Measurements from ENCODE around the gene PITRM1.

Gene PITRM1

GRCh38 chr10:3136763-3137611 is 35.6 kb downstream of the PITRM1 start:
- no peak overlapping the region for H3K4me3 ChIP-seq (ENCODE audit: low read length)
- H3K36me3 ChIP-seq (ENCODE audit: insufficient read depth, low read length), result peaks cover 99% of the 10 kb centered on the region
- no peaks in the 10 kb centered on the region for H3K9me3 ChIP-seq (ENCODE audit: insufficient read depth, low read depth, low read length)
- 90% methylated on average over 21 of the region's 21 CpGs for WGBS
- no peaks in the 10 kb centered on the region for H3K27me3 ChIP-seq (ENCODE audit: insufficient read depth, low read length)
- H3K9ac ChIP-seq (ENCODE audit: low read depth, low read length), result no peak overlapping the region
- no peaks in the 10 kb centered on the region for H3K4me1 ChIP-seq (ENCODE audit: insufficient read depth, low read length)
- H3K27ac ChIP-seq (ENCODE audit: low read depth, low read length), result no peak overlapping the region

DNA sequence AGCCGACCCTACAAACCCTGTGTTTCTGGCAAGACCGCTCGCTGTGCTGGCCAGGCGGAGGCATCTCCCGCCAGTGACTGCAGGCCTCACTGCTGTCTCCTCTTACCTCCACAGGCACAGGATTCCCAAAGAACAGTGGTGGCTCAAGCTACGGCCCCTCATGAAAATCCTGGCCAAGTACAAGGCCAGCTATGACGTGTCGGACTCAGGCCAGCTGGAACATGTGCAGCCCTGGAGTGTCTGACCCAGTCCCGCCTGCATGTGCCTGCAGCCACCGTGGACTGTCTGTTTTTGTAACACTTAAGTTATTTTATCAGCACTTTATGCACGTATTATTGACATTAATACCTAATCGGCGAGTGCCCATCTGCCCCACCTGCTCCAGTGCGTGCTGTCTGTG is 36.2 kb downstream of the PITRM1 start:
- Histone ChIP-seq H3K4me3 (ENCODE audit: low read length) (no peak overlapping the region), H3K27ac (ENCODE audit: low read depth, low read length) (no peak overlapping the region), H3K4me1 (ENCODE audit: insufficient read depth, low read length) (no peaks in the 10 kb centered on the region), H3K27me3 (ENCODE audit: insufficient read depth, low read length) (no peaks in the 10 kb centered on the region), H3K36me3 (ENCODE audit: insufficient read depth, low read length) (peaks cover 99% of the 10 kb centered on the region), H3K9ac (ENCODE audit: low read depth, low read length) (no peak overlapping the region), H3K9me3 (ENCODE audit: insufficient read depth, low read depth, low read length) (no peaks in the 10 kb centered on the region)
- 81% methylated on average over 14 of the region's 14 CpGs for WGBS

GRCh38 chr10:3135006-3135405 is 37.6 kb downstream of the PITRM1 start:
- no peak overlapping the region for H3K9ac ChIP-seq (ENCODE audit: low read depth, low read length)
- H3K9me3 ChIP-seq (ENCODE audit: insufficient read depth, low read depth, low read length), result no peaks in the 10 kb centered on the region
- H3K4me1 ChIP-seq (ENCODE audit: insufficient read depth, low read length), result no peaks in the 10 kb centered on the region
- no peaks in the 10 kb centered on the region for H3K27me3 ChIP-seq (ENCODE audit: insufficient read depth, low read length)
- peaks cover 97% of the 10 kb centered on the region for H3K36me3 ChIP-seq (ENCODE audit: insufficient read depth, low read length)
- H3K4me3 ChIP-seq (ENCODE audit: low read length), result no peak overlapping the region
- no peak overlapping the region for H3K27ac ChIP-seq (ENCODE audit: low read depth, low read length)
- WGBS, result 100% methylated on average over 2 of the region's 3 CpGs

DNA sequence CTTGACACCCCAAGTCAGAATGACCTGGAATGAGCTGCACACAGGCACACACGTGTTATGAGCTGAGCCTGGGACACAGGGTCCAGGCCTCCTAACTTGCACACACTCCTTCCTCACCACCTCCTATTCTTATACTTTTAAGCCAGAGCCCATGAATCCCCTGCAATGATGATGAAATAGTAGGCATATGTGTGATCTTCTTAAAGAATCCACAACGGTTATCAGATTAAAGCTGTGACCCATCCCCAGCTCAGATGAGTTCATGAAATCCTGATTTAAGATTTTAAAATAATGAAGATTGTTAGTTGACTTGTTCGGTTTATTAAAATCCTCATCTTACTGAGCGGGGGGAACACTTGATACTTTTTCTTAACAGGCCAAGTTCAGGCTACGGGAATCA is 38.6 kb downstream of the PITRM1 start:
- H3K27me3 ChIP-seq (ENCODE audit: insufficient read depth, low read length), result no peaks in the 10 kb centered on the region
- H3K9ac ChIP-seq (ENCODE audit: low read depth, low read length), result no peak overlapping the region
- no peak overlapping the region for H3K4me3 ChIP-seq (ENCODE audit: low read length)
- no peaks in the 10 kb centered on the region for H3K4me1 ChIP-seq (ENCODE audit: insufficient read depth, low read length)
- peaks cover 96% of the 10 kb centered on the region for H3K36me3 ChIP-seq (ENCODE audit: insufficient read depth, low read length)
- WGBS, result 83% methylated on average over 5 of the region's 5 CpGs
- no peaks in the 10 kb centered on the region for H3K9me3 ChIP-seq (ENCODE audit: insufficient read depth, low read depth, low read length)
- no peak overlapping the region for H3K27ac ChIP-seq (ENCODE audit: low read depth, low read length)

DNA sequence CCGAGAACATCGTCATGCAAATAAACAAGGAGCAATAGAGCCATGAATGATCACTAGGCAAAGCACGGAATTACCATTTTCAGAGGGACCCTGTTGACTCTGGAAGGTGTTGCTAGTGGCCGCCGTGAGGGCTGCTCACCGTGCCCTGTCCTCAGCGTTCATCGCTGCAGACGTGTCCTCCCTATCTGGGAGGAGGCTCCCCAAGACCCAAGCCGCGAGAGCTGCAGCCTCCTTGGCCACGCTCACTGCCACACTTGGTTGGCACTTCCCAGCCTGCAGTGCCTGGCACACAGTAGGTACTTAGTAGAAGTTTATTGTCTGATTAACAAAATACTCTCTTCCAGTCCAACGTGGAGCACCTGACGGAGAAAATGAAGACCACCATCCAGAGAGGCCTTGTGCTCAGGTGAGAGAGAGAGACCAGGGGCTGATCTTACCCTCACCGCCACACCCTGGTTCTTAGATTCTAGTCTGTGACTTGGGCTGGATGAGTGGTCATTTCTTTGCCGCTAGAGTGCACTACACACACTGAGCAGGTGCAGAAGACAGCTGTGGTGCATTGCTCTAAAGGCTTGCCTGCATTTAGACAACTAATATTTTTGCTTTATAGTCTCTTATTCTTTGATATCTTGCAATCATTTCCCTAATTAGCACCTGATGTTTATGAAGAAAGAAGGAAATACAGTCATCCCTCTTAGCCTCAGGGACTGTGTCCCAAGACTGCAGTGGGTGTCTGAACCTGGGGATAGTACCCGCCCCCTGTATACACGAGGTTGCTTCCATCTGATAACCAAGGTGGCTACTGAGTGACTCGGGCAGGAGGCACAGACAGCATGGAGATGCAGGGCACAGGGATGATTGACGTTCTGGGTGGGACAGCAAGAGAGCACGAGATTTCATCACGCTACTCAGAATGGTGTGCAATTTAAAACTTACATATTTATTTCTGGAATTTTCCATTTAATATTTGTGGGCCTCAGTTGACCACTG is 40.3 kb downstream of the PITRM1 start:
- no peaks in the 10 kb centered on the region for H3K27me3 ChIP-seq (ENCODE audit: insufficient read depth, low read length)
- H3K4me1 ChIP-seq (ENCODE audit: insufficient read depth, low read length), result no peaks in the 10 kb centered on the region
- WGBS, result 95% methylated on average over 22 of the region's 22 CpGs
- no peak overlapping the region for H3K4me3 ChIP-seq (ENCODE audit: low read length)
- H3K9me3 ChIP-seq (ENCODE audit: insufficient read depth, low read depth, low read length), result no peaks in the 10 kb centered on the region
- H3K27ac ChIP-seq (ENCODE audit: low read depth, low read length), result no peak overlapping the region
- peaks cover 96% of the 10 kb centered on the region for H3K36me3 ChIP-seq (ENCODE audit: insufficient read depth, low read length)
- no peak overlapping the region for H3K9ac ChIP-seq (ENCODE audit: low read depth, low read length)

DNA sequence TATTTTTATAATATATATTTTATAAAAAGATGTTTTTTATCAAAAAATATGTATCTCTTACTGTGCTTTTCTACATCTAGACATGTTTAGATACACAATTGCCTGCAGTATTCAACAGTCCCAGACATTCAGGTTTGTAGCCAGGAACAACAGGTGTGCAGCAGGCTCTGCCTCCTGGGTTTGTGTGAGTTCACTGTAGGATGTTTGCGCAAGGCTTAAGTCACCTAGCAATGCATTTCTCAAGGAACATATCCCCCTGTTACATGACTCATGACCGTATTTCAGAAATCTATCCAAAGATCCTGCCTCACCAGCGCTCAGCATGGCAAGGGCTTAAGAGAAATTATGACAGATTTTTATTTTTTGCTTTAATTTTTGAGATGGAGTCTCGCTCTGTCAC is 41.5 kb downstream of the PITRM1 start:
- Histone ChIP-seq H3K36me3 (ENCODE audit: insufficient read depth, low read length) (peaks cover 96% of the 10 kb centered on the region), H3K4me1 (ENCODE audit: insufficient read depth, low read length) (no peaks in the 10 kb centered on the region; the same call in 1 of the 2 replicates), H3K27me3 (ENCODE audit: insufficient read depth, low read length) (no peaks in the 10 kb centered on the region), H3K4me3 (ENCODE audit: low read length) (no peak overlapping the region), H3K9ac (ENCODE audit: low read depth, low read length) (no peak overlapping the region), H3K9me3 (ENCODE audit: insufficient read depth, low read depth, low read length) (no peaks in the 10 kb centered on the region), H3K27ac (ENCODE audit: low read depth, low read length) (no peak overlapping the region)
- 93% methylated on average over 4 of the region's 4 CpGs for WGBS

GRCh38 chr10:3129581-3130340 is 42.8 kb downstream of the PITRM1 start:
- Histone ChIP-seq H3K36me3 (ENCODE audit: insufficient read depth, low read length) (peaks cover 96% of the 10 kb centered on the region), H3K9me3 (ENCODE audit: insufficient read depth, low read depth, low read length) (no peaks in the 10 kb centered on the region), H3K27ac (ENCODE audit: low read depth, low read length) (no peak overlapping the region), H3K4me3 (ENCODE audit: low read length) (no peak overlapping the region), H3K9ac (ENCODE audit: low read depth, low read length) (no peak overlapping the region), H3K27me3 (ENCODE audit: insufficient read depth, low read length) (no peaks in the 10 kb centered on the region), H3K4me1 (ENCODE audit: insufficient read depth, low read length) (no peaks in the 10 kb centered on the region; the same call in 1 of the 2 replicates)
- 97% methylated on average over 40 of the region's 40 CpGs for WGBS

DNA sequence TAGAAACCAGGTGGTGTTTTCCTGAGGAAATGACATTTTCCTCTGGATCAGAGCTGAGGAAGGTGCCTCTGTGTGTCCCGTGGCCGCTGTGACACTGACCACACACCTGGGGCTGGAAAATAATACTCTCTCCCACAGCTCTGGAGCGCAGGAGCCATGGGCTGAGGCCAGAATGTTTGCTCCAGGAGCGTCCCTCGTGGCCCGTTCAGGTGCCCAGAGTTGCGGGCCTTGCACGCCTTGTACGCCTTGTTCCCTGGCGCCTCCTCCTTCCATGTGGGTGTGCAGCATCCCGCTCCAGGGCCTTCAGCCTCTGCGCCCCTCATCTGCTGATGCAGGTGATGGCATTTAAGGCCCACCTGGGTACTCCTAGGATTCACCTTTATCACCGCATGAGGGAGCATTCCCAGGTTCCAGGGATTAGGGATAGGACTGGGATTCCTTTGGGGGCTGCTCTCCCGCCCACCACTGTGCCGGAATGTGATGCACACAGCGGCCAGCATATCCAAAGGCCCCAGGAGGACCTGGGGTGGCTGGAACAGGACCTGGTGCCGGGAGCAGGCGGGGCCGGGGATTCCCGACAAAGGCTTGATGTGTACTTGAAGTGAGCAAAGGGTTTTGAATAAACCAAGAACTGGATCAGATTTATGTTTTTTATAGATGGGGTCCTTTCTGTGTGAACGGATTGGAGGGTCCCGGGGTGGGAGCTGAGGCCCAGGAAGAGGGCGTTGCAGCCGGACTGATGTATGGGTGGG is 44.0 kb downstream of the PITRM1 start:
- no peaks in the 10 kb centered on the region for H3K27me3 ChIP-seq (ENCODE audit: insufficient read depth, low read length)
- no peaks in the 10 kb centered on the region for H3K9me3 ChIP-seq (ENCODE audit: insufficient read depth, low read depth, low read length)
- no peaks in the 10 kb centered on the region; the same call in 1 of the 2 replicates for H3K4me1 ChIP-seq (ENCODE audit: insufficient read depth, low read length)
- H3K36me3 ChIP-seq (ENCODE audit: insufficient read depth, low read length), result peaks cover 95% of the 10 kb centered on the region
- no peak overlapping the region for H3K27ac ChIP-seq (ENCODE audit: low read depth, low read length)
- H3K4me3 ChIP-seq (ENCODE audit: low read length), result no peak overlapping the region
- 94% methylated on average over 24 of the region's 24 CpGs for WGBS
- no peak overlapping the region for H3K9ac ChIP-seq (ENCODE audit: low read depth, low read length)

GRCh38 chr10:3127921-3128320 is 44.7 kb downstream of the PITRM1 start:
- Histone ChIP-seq H3K27ac (ENCODE audit: low read depth, low read length) (no peak overlapping the region), H3K4me3 (ENCODE audit: low read length) (no peak overlapping the region), H3K9ac (ENCODE audit: low read depth, low read length) (no peak overlapping the region), H3K4me1 (ENCODE audit: insufficient read depth, low read length) (no peaks in the 10 kb centered on the region; the same call in 1 of the 2 replicates), H3K27me3 (ENCODE audit: insufficient read depth, low read length) (no peaks in the 10 kb centered on the region), H3K9me3 (ENCODE audit: insufficient read depth, low read depth, low read length) (no peaks in the 10 kb centered on the region), H3K36me3 (ENCODE audit: insufficient read depth, low read length) (peaks cover 95% of the 10 kb centered on the region)
- WGBS, result 86% methylated on average over 10 of the region's 10 CpGs

- Histone ChIP-seq H3K4me1 (ENCODE audit: insufficient read depth, low read length) (no peaks in the 10 kb centered on the region; the same call in 1 of the 2 replicates), H3K9ac (ENCODE audit: low read depth, low read length) (no peak overlapping the region; the same call in 1 of the 2 replicates), H3K27me3 (ENCODE audit: insufficient read depth, low read length) (no peaks in the 10 kb centered on the region), H3K36me3 (ENCODE audit: insufficient read depth, low read length) (peaks cover 95% of the 10 kb centered on the region), H3K27ac (ENCODE audit: low read depth, low read length) (no peak overlapping the region), H3K4me3 (ENCODE audit: low read length) (no peak overlapping the region), H3K9me3 (ENCODE audit: insufficient read depth, low read depth, low read length) (no peaks in the 10 kb centered on the region)
- WGBS, result 86% methylated on average over 25 of the region's 25 CpGs
These were observed 45.7 kb downstream of the PITRM1 start for GRCh38 chr10:3126741-3127346.

All from HUES64 (cell line).